NK-92 treated with Interleukin-12 subunit alpha and Interleukin-12 subunit beta, amount 100 ng/mL, for 24 hours (cell line): ENCODE measurements around the gene OTOR.

Source experiments
- DNase-seq: peaks from one replicate; lab custom pipeline; 2025; lab: John Stamatoyannopoulos, UW

Gene OTOR

DNA sequence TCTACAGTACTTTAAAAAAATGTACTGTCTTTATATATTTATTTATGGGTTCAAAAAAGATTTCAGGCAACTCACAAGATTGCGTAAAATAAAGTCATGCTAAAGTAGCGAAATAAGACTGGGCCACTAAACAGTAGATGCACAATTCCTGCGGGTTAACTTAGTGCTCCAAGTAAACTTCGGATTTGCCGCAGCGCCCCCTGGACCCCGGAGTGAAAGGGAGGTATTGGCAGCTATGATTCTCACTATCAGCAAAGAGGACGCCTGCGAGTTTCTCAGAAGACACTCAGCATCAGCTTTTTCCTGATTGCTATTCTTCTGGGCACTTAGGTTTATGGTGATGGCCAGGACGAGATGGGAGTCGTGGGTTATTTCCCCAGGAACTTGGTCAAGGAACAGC lies 1.4 kb downstream of the OTOR start:
- no peak for DNase-seq

DNA sequence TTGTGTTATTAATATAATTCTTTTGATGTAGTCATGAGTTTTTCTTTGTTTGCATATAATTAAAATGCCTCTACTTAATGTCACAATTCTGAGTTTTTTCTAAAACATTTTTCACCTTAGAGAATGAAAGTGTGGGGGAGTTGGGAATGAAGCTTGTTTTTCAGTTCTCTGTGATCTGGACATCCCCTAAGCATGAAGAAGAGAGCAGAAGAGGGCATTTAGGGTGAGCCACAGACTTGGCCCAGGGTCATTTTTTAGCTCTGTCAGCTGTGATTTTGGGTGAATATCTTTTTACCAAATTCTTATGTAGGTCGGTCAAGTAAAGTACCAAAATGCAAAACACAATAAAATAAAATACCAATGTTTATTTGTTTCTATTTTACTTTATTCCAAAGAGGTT lies 3.9 kb downstream of the OTOR start:
- DNase-seq = no peak

DNA sequence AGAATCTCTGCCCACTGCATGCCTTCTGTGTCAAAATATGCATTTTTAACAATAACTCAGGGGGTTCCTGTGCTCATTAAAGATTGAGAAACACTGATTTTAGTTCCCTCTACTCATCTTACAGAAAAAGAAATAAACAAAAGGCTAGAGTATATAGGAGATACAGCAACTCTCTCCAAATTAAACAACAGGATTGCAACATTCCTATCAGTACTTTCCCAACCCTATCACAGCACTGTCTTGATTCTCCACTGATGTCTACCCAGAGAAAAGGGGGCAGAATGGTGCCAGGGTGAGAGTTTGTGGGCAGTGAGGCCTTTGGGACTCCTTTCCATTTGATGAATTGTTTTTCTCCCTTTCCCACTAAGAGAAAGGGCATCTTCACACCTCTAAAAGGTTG lies 4.7 kb downstream of the OTOR start:
- no peak for DNase-seq

DNA sequence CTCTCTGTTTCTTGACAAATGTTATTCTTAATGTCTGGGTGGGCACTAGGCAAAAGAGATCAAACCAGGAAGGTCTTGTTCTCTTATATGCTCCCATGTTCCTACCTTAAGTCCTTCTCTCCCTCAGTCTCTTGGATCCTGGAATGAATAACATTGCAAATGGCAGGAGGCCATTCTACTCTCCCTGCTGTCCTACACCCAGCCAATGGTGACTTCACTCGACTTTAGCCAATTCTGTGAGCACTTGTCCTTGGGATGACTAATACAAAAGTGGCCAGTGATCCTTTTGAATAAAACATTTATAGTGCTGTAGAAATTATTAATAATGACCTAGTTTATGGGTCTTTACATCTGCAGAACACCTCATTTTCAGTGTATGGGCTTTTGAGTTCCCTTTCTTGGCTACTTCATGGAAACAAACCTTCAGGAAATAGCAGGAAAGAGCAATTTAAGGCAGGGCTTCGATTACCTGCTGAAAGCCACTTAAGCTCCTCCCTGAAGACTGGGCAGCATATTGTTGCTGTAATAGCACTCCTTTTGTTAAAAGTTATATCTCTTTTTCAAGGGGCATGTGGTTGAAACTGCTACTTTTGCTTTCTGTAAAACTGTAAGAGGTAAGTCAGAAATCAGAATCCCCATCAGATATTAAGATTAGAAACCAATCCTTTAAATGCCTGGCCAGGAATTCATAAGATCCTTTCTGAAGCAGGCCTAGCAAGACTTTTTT lies 10.5 kb downstream of the OTOR start:
- no peak for DNase-seq

DNA sequence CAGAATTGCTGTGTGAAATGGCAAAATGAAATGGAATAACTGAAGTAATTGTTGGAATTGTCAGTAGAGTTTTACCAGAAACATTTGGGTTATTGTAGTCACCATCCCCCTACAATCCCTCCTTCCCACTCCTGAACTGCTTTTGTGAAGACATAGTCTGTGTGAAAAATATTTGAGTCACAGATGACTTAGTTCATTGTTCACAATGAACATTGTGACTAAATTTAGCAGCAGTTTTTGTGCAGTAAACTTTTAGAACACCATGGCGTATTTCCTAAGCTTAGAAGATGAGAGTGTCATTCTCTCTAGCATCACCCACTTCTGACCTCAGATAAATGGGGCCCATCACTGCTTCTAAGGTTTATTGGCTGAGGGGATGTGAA lies 11.0 kb downstream of the OTOR start:
- DNase-seq = no peak

GRCh38 chr20:16760431-16761304 lies 12.5 kb downstream of the OTOR start:
- no peak for DNase-seq

DNA sequence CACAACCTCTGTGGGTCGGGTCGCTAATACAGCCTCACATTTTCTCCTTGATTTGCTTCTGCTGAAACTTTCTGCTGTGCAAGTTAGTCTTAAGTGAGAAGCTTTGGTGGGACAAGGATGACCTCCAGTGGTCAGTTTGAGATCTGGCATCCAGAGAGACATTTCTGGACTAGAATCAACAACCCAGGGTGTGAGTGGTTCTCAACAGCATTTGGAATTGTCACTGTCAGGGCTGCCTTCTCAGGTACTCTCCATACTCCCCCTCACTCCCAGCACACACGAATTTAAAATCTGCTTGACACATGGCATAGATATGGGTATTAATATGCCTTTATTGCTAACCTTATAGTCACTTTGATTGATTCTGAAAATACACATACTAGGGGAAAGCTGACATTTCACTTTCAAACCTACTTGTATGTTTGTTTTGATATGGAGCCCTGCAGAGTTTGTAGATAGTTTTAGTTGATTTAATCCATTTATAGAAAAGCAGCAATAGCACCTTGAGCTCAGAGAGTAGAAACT lies 13.2 kb downstream of the OTOR start:
- peak; percentile 3 for DNase-seq

DNA sequence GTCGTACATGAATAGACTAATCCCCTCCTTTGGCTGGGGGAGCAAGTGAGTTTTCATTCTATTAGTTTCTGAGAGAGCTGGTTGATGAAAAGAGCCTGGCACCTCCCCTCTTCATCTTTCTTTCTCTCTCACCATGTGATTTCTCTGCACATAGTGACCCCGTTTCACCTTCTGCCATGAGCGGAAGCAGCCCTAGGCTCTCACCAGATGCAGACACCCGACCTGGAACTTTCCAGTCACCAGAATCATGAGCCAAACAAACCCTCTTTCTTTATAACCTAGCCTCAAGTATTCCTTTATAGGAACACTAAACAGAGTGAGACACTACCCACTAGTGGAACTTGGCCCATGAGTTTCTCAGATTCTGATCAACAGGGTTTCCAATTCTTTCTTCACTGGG lies 16.4 kb downstream of the OTOR start:
- DNase-seq = no peak

- no peak for DNase-seq
These were observed 23.1 kb downstream of the OTOR start for GRCh38 chr20:16771213-16771612.

DNA sequence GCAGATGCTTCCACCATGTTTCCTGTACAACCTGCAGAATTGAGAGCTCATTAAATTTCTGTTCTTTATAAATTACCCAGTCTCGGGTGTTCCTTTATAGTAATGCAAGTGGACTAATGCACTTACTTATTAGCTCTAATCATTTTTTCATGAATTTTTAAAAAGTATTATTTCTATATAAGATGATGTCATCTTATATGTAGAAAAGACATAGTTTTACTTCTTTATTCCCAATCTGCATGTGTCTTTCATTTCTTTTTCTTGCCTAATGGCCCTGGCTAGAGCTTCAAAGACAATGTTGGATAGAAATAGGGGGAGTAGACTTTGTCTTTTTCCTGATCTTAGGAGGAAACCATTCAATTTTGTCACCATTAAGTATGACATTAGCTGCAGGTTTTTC lies 27.8 kb downstream of the OTOR start:
- DNase-seq = no peak

DNA sequence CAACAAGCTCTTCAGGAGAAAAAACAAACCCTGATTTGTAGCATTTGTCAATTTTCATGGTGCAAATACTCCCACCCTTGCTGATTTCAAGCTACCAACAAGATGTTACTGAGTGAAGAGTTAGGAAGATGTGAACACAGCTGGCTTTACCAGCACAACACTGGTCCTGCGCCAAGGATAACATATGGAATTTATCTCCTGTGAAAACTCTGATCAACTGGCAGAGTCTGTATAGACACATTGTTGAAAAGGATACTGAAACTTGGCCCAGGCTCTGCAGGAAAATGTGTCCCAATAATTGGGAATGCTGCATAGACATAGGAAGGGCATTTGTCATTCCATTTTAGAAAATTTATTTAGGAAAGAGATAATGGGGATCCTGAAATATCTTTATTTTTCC lies 29.0 kb downstream of the OTOR start:
- no peak for DNase-seq

GRCh38 chr20:16778159-16778558 lies 30.0 kb downstream of the OTOR start:
- DNase-seq = no peak

DNA sequence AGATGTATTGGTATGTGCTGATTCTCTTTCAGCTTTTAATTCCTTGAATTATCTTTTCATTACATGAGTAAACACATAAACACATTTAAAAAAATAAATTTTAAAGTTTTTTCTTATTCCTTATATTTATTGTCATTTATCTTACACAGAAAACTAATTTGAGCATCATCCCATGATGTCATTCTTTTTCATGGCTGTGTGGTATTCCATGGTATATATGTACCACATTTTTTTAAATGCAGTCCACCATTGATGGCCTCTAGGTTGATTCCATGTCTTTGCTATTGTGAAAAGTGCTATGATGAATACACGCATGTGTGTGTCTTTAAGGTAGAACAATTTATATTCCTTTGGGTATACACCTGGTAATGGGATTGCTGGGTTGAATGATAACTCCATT lies 33.3 kb downstream of the OTOR start:
- no peak for DNase-seq

DNA sequence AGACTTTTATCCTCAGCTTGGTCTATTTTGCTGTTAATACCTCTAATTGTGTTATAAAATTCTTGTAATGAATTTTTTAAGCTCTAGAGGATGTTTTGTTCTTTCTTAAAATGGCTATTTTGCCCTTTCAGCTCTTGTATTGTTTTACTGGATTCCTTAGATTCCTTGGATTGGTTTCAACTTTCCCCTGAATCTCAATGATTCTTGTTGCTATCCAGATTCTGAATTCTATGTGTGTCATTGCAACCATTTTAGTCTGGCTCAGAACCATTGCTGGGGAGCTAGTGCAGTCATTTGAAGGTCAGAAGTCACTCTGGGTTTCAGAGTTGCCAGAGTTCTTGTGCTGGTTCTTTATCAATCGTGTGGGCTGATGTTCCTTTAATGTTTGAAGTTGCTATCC lies 37.1 kb downstream of the OTOR start:
- no peak for DNase-seq
